Neuronal stem cell (in vitro differentiated cells): ENCODE data around the gene BANF1.

Experiments
- DNase-seq: peaks from one replicate; pipeline ENCODE4 v3.0.0-alpha.2; 2013; ENCODE audit warnings: low spot score
- H2AFZ ChIP-seq: one replicate; pipeline ENCODE4 v1.6.1; 2013; ENCODE audit warnings: mild to moderate bottlenecking, low read length, inconsistent platforms
- H2AK5ac ChIP-seq: 2 replicates; pipeline ENCODE4 v1.6.1; 2013; ENCODE audit warnings: low read depth, mild to moderate bottlenecking, inconsistent platforms, low read length, moderate library complexity, mixed read lengths
- H2BK120ac ChIP-seq: 2 replicates; pipeline ENCODE4 v1.6.1; 2013; ENCODE audit warnings: low read depth, mild to moderate bottlenecking, inconsistent platforms, low read length, moderate library complexity, mixed read lengths
- H2BK12ac ChIP-seq: one replicate; pipeline ENCODE4 v1.6.1; 2013; ENCODE audit warnings: low read length, inconsistent platforms
- H2BK15ac ChIP-seq: 2 replicates; pipeline ENCODE4 v1.6.1; 2013; ENCODE audit warnings: mild to moderate bottlenecking, low read length, inconsistent platforms, mixed read lengths
- H2BK5ac ChIP-seq: one replicate; pipeline ENCODE4 v1.6.1; 2013; ENCODE audit warnings: inconsistent platforms, mild to moderate bottlenecking, low read length, moderate library complexity
- H3K14ac ChIP-seq: one replicate; pipeline ENCODE4 v1.6.1; 2013; ENCODE audit warnings: low read length, inconsistent platforms
- H3K18ac ChIP-seq: 2 replicates; pipeline ENCODE4 v1.6.1; 2013; ENCODE audit warnings: low read length, inconsistent platforms
- H3K23ac ChIP-seq: 2 replicates; pipeline ENCODE4 v1.6.1; 2013; ENCODE audit warnings: low read depth, mild to moderate bottlenecking, mixed read lengths, low read length, inconsistent platforms; ENCODE audit not compliant: poor library complexity
- H3K27ac ChIP-seq: replicated peaks from 3 replicates; pipeline ENCODE4 v1.5.1; 2013; ENCODE audit warnings: low read length, inconsistent platforms
- H3K27me3 ChIP-seq, 3 experiments: 2 replicates each; pipeline ENCODE4 v1.6.1; 2013; ENCODE audit warnings: low read length in 3 of 3, mild to moderate bottlenecking in 2 of 3, inconsistent platforms in 1 of 3, low read depth in 1 of 3, mixed read lengths in 1 of 3, moderate library complexity in 1 of 3; ENCODE audit not compliant: control insufficient read depth in 3 of 3, insufficient read depth in 3 of 3
- H3K36me3 ChIP-seq, 2 donors: replicated peaks in 1 of 2; 2 replicates each; pipeline ENCODE4 v1.6.1; 2013; ENCODE audit warnings: low read length in 2 of 2; ENCODE audit not compliant: control insufficient read depth in 2 of 2, insufficient read depth in 2 of 2
- H3K4ac ChIP-seq: 2 replicates; pipeline ENCODE4 v1.6.1; 2013; ENCODE audit warnings: inconsistent platforms, mild to moderate bottlenecking, low read length, moderate library complexity
- H3K4me1 ChIP-seq, 2 donors: 1 replicate in 1 of 2; 2 replicates in 1 of 2; pipeline ENCODE4 v1.6.1; 2013; ENCODE audit warnings: low read length in 2 of 2, low read depth in 1 of 2; ENCODE audit not compliant: control insufficient read depth in 2 of 2, insufficient read depth in 1 of 2
- H3K4me2 ChIP-seq: one replicate; pipeline ENCODE4 v1.6.1; 2013; ENCODE audit warnings: mild to moderate bottlenecking, low read length, inconsistent platforms; ENCODE audit not compliant: insufficient read depth, poor library complexity, severe bottlenecking
- H3K4me3 ChIP-seq, 2 donors: 2 replicates each; pipeline ENCODE4 v1.5.1; 2013; ENCODE audit warnings: low read length in 2 of 2, mild to moderate bottlenecking in 2 of 2, inconsistent platforms in 1 of 2, moderate library complexity in 1 of 2
- H3K79me1 ChIP-seq: one replicate; pipeline ENCODE4 v1.6.1; 2013; ENCODE audit warnings: low read depth, mild to moderate bottlenecking, inconsistent platforms, low read length, moderate library complexity
- H3K9ac ChIP-seq: one replicate; pipeline ENCODE4 v1.6.1; 2013; ENCODE audit warnings: mild to moderate bottlenecking, low read depth, low read length, inconsistent platforms; ENCODE audit not compliant: poor library complexity
- H3K9me3 ChIP-seq, 2 donors: replicated peaks in 1 of 2; 2 replicates each; pipeline versions ENCODE3 to v1.6.1; 2013; ENCODE audit warnings: low read length in 2 of 2, mild to moderate bottlenecking in 2 of 2, inconsistent platforms in 1 of 2, low read depth in 1 of 2, mixed read lengths in 1 of 2, moderate library complexity in 1 of 2; ENCODE audit not compliant: control insufficient read depth in 2 of 2, insufficient read depth in 1 of 2
- H4K8ac ChIP-seq: one replicate; pipeline ENCODE4 v1.6.1; 2013; ENCODE audit warnings: low read depth, mild to moderate bottlenecking, inconsistent platforms, low read length, moderate library complexity
- H4K91ac ChIP-seq: one replicate; pipeline ENCODE4 v1.6.1; 2013; ENCODE audit warnings: low read length, low read depth, mild to moderate bottlenecking, inconsistent platforms; ENCODE audit not compliant: poor library complexity
- WGBS, 2 donors: extraction: QIAGEN DNeasy Blood & Tissue Kit; methylation state at CpG; one replicate each; pipeline ENCODE4 v1.1.7; 2013; ENCODE audit warnings: missing lambda C conversion rate in 2 of 2, mixed read lengths in 1 of 2; ENCODE audit not compliant: insufficient read length in 2 of 2, insufficient replicate concordance in 1 of 2; ENCODE audit errors: extremely low coverage in 2 of 2; 5-methylcytosine and 5-hydroxymethylcytosine counted together

BANF1 gene

GRCh38 chr11:65979261-65979759 is 23.0 kb upstream of the BANF1 start:
- H3K4me1 ChIP-seq, result no peaks in the 10 kb centered on the region
- H3K23ac ChIP-seq, result no peak overlapping the region
- H3K9ac ChIP-seq, result no peak overlapping the region
- H2BK12ac ChIP-seq, result no peak overlapping the region
- H3K4me3 ChIP-seq, result no peak overlapping the region
- no CpG with 5 or more reads among the region's 10 CpGs for WGBS, 2 donors
- H3K36me3 ChIP-seq, result peaks cover 30 to 53% of the 10 kb centered on the region in 2 donors
- H3K14ac ChIP-seq, result no peak overlapping the region
- no peak overlapping the region for H2BK5ac ChIP-seq
- H3K79me1 ChIP-seq, result no peaks in the 10 kb centered on the region
- H3K27me3 ChIP-seq, result no peaks in the 10 kb centered on the region
- no peak overlapping the region for H3K27ac ChIP-seq
- H3K4me2 ChIP-seq, result no peak overlapping the region
- H4K8ac ChIP-seq, result no peak overlapping the region
- DNase-seq, result no peak
- no peak overlapping the region for H2BK15ac ChIP-seq
- H4K91ac ChIP-seq, result no peak overlapping the region
- no peak overlapping the region for H3K4ac ChIP-seq
- no peak overlapping the region for H2AFZ ChIP-seq
- H3K18ac ChIP-seq, result no peak overlapping the region
- no peak overlapping the region for H2BK120ac ChIP-seq
- no peak overlapping the region for H2AK5ac ChIP-seq
- no peaks in the 10 kb centered on the region for H3K9me3 ChIP-seq

- Histone ChIP-seq H3K27me3 (no peaks in the 10 kb centered on the region), H3K4me3 (no peak overlapping the region), H2BK5ac (no peak overlapping the region), H3K9ac (peak overlapping the region; percentile 60), H3K23ac (no peak overlapping the region), H2AK5ac (no peak overlapping the region), H3K9me3 (no peaks in the 10 kb centered on the region), H2AFZ (no peak overlapping the region), H2BK120ac (no peak overlapping the region), H3K27ac (peak overlapping the region; percentile 17), H3K4me2 (no peak overlapping the region), H3K79me1 (no peaks in the 10 kb centered on the region), H2BK12ac (peak overlapping the region; percentile 22), H3K4ac (no peak overlapping the region), H4K8ac (no peak overlapping the region), H3K36me3 (peaks cover 23 to 41% of the 10 kb centered on the region in 2 donors), H4K91ac (no peak overlapping the region), H3K4me1 (no peaks in the 10 kb centered on the region), H2BK15ac (no peak overlapping the region), H3K18ac (no peak overlapping the region), H3K14ac (no peak overlapping the region)
- DNase-seq, result no peak
- no CpG with 5 or more reads among the region's 12 CpGs for WGBS, 2 donors
Measured at GRCh38 chr11:65981101-65981740, 21.1 kb upstream of the BANF1 start.

GRCh38 chr11:65981972-65982823 is 20.1 kb upstream of the BANF1 start:
- no peaks in the 10 kb centered on the region for H3K9me3 ChIP-seq
- H4K91ac ChIP-seq, result no peak overlapping the region
- H2BK120ac ChIP-seq, result no peak overlapping the region
- no peaks in the 10 kb centered on the region for H3K79me1 ChIP-seq
- no peak overlapping the region for H3K23ac ChIP-seq
- no peak overlapping the region for H3K14ac ChIP-seq
- no peak overlapping the region for H4K8ac ChIP-seq
- no peak overlapping the region for H2AK5ac ChIP-seq
- H2BK5ac ChIP-seq, result no peak overlapping the region
- H3K4me1 ChIP-seq, result no peaks in the 10 kb centered on the region
- peaks cover 15 to 31% of the 10 kb centered on the region in 2 donors for H3K36me3 ChIP-seq
- no peaks in the 10 kb centered on the region for H3K27me3 ChIP-seq
- no peak overlapping the region for H3K4me3 ChIP-seq
- no peak overlapping the region for H2BK12ac ChIP-seq
- no peak for DNase-seq
- no CpG with 5 or more reads among the region's 16 CpGs for WGBS, 2 donors
- peak overlapping the region; percentile 66 for H3K4ac ChIP-seq
- H2AFZ ChIP-seq, result no peak overlapping the region
- no peak overlapping the region for H3K18ac ChIP-seq
- H3K9ac ChIP-seq, result peak overlapping the region; percentile 60
- H2BK15ac ChIP-seq, result no peak overlapping the region
- H3K27ac ChIP-seq, result no peak overlapping the region
- no peak overlapping the region for H3K4me2 ChIP-seq
